Measurements from ENCODE around the gene KIF17. TPM values are rescaled to one million over a fixed set of nuclear protein-coding genes. Genes with fewer than 3 reads are reported as not detected.
A peak's percentile ranks its signal among the peaks of the same experiment; 100 is the strongest.

Gene KIF17
- 3.4 and 5.1 TPM in 2 replicates for total RNA-seq (2021)
- long read RNA-seq, transcript KIF17-201 (15 exons, 3,969 nt), result minor isoform, 6 of 33 reads
- long read RNA-seq, transcript KIF17-203 (15 exons, 3,731 nt), result major isoform, 16 of 33 reads
- long read RNA-seq, partial matches to known transcripts, result 3 of 33 reads
- long read RNA-seq, other reads (novel, unspliced or antisense), result 8 of 33 reads

- no peak within 1 kb of the TSS for H3K27ac ChIP-seq (ENCODE audit: insufficient read length, low read depth, low read length)
- H2AFZ ChIP-seq (ENCODE audit: low read length), result no peak within 1 kb of the TSS
- no peaks in the 10 kb centered on the region for H3K9me3 ChIP-seq (ENCODE audit: control insufficient read depth, low read depth, low read length)
- H3K27me3 Mint-ChIP-seq (ENCODE audit: low read depth), result peaks cover 49% of the 10 kb centered on the region
- no peak within 1 kb of the TSS for H2BK20ac ChIP-seq (ENCODE audit: low read depth, low read length, poor library complexity, severe bottlenecking)
- H3K79me2 ChIP-seq (ENCODE audit: insufficient read depth, low read length), result no peaks in the 10 kb centered on the region
- H3K4me2 ChIP-seq (ENCODE audit: insufficient read depth, insufficient read length, low read length), result peak within 1 kb of the TSS; percentile 54
- H3K9me3 Mint-ChIP-seq, result no peaks in the 10 kb centered on the region
- H3K23ac ChIP-seq (ENCODE audit: insufficient read length, low read depth, low read length), result no peak within 1 kb of the TSS
- no CpG with 5 or more reads among the region's 112 CpGs for WGBS (ENCODE audit: extremely low coverage, insufficient read length, low lambda C conversion rate)
- H3K36me3 Mint-ChIP-seq (ENCODE audit: insufficient read depth in 1 of 3, low read depth in 3 of 3), result peaks cover 0 to 8% (median 0%) of the 10 kb centered on the region in 3 experiments; a peak in 1 of 7 replicates
- no peak for TF ChIP-seq CTCF (conservative IDR thresholded peaks at IDR 0.05)
- H3K4ac ChIP-seq (ENCODE audit: low read depth, low read length), result no peak within 1 kb of the TSS
- H2BK15ac ChIP-seq (ENCODE audit: low read depth, low read length), result no peak within 1 kb of the TSS
- H3K4me3 Mint-ChIP-seq, result peak within 1 kb of the TSS; percentile 67 to 81
- peak within 1 kb of the TSS; percentile 82; the same call in 1 of the 2 replicates for H3K14ac ChIP-seq (ENCODE audit: insufficient read depth, low read length)
- H2AK5ac ChIP-seq (ENCODE audit: insufficient read length, low read length), result no peak within 1 kb of the TSS
- H3K18ac ChIP-seq (ENCODE audit: insufficient read length, low read depth, low read length), result peak within 1 kb of the TSS; percentile 78
- H2BK12ac ChIP-seq (ENCODE audit: insufficient read length, low read depth, low read length), result no peak within 1 kb of the TSS
- no peak within 1 kb of the TSS for H2BK5ac ChIP-seq (ENCODE audit: insufficient read length, low read length)
- H3K27ac Mint-ChIP-seq, result no peak within 1 kb of the TSS; a peak in 2 of 7 replicates
- H3K4me1 ChIP-seq (ENCODE audit: insufficient read depth, low read length), result no peaks in the 10 kb centered on the region
- peak; percentile 84 for DNase-seq
- H3K9ac ChIP-seq (ENCODE audit: extremely low read depth, insufficient read length, low read length), result no peak within 1 kb of the TSS
- H2BK120ac ChIP-seq (ENCODE audit: low read depth, low read length, poor library complexity, severe bottlenecking), result no peak within 1 kb of the TSS
- H4K91ac ChIP-seq (ENCODE audit: insufficient read length, low read depth, low read length), result no peak within 1 kb of the TSS
- peaks cover 7% of the 10 kb centered on the region for H3K23me2 ChIP-seq (ENCODE audit: insufficient read length, low read depth, low read length, poor library complexity, severe bottlenecking)
- no peaks in the 10 kb centered on the region for H3K79me1 ChIP-seq (ENCODE audit: insufficient read depth, low read depth, low read length, poor library complexity, severe bottlenecking)
- peaks cover 5% of the 10 kb centered on the region for H4K20me1 ChIP-seq (ENCODE audit: control insufficient read depth, insufficient read depth, insufficient read length)
- H3T11ph ChIP-seq (ENCODE audit: low read length), result no peak within 1 kb of the TSS
- peaks cover 10 to 21% of the 10 kb centered on the region in 2 experiments for H3K4me1 Mint-ChIP-seq
- no peak within 1 kb of the TSS for H3K56ac ChIP-seq (ENCODE audit: insufficient read length, low read depth, low read length)
- H4K8ac ChIP-seq (replicated peaks; ENCODE audit: insufficient read length, low read depth, low read length), result no peak within 1 kb of the TSS
- no peaks in the 10 kb centered on the region; the same call in 1 of the 2 replicates for H3K27me3 ChIP-seq (ENCODE audit: insufficient read depth, low read length)
- no peak within 1 kb of the TSS for H4K5ac ChIP-seq (ENCODE audit: insufficient read length, low read depth, low read length)
Measured at GRCh38 chr1:20717452-20718342, at the start of gene KIF17. TSS of gene KIF17 (minus strand) at chr1:20718007. CDS start at chr1:20717706, 301 bp downstream.

Data from H9 (cell line).